ENCODE measurements around the gene ZFX.

The ZFX gene

GRCh38 chrX:24166078-24166477 is 16.5 kb downstream of the ZFX start:
- H3K36me3 ChIP-seq (ENCODE audit: control insufficient read depth, insufficient read depth, low read length): no peaks in the 10 kb centered on the region
- H3K23ac ChIP-seq (ENCODE audit: low read length): no peak overlapping the region

GRCh38 chrX:24167719-24168472 is 18.4 kb downstream of the ZFX start:
- no peak for DNase-seq
- H3K79me1 ChIP-seq (ENCODE audit: low read length): no peaks in the 10 kb centered on the region
- H2BK5ac ChIP-seq (ENCODE audit: low read length): no peak overlapping the region
- no peaks in the 10 kb centered on the region for H3K36me3 ChIP-seq (ENCODE audit: control insufficient read depth, insufficient read depth, low read length)
- H4K5ac ChIP-seq (ENCODE audit: low read length): no peak overlapping the region
- no peak overlapping the region for H3K27ac ChIP-seq (ENCODE audit: low read depth, low read length)
- no peaks in the 10 kb centered on the region for H3K4me1 ChIP-seq (ENCODE audit: control insufficient read depth, low read depth, low read length)
- no peak overlapping the region for H2BK15ac ChIP-seq (replicated peaks; ENCODE audit: low read depth)
- H3K56ac ChIP-seq (ENCODE audit: low read length): no peak overlapping the region
- H3K27me3 ChIP-seq (ENCODE audit: insufficient read depth, low read length, poor library complexity): no peaks in the 10 kb centered on the region
- no peak overlapping the region for H2AK5ac ChIP-seq (ENCODE audit: low read length)
- no peak overlapping the region for H3K18ac ChIP-seq (ENCODE audit: low read length)
- no peak overlapping the region for H3K4me2 ChIP-seq (ENCODE audit: low read length)
- peaks cover 32% of the 10 kb centered on the region for H3K79me2 ChIP-seq (ENCODE audit: control insufficient read depth, insufficient read depth, low read length)
- no peak overlapping the region for H3K4ac ChIP-seq (ENCODE audit: low read depth, low read length)
- H3K23ac ChIP-seq (ENCODE audit: low read length): no peak overlapping the region
- H3K4me3 ChIP-seq (ENCODE audit: low read length): no peak overlapping the region
- H2BK120ac ChIP-seq (ENCODE audit: low read depth, low read length): no peak overlapping the region
- no peak overlapping the region for H4K8ac ChIP-seq (ENCODE audit: low read depth, low read length)
- H3K9ac ChIP-seq (ENCODE audit: low read length): no peak overlapping the region

More at GRCh38 chrX:24166078-24166477, 16.5 kb downstream of the ZFX start:
- Histone ChIP-seq H3K56ac (ENCODE audit: low read length) (no peak overlapping the region), H3K9ac (ENCODE audit: low read length) (no peak overlapping the region), H2BK15ac (replicated peaks; ENCODE audit: low read depth) (no peak overlapping the region), H3K79me2 (ENCODE audit: control insufficient read depth, insufficient read depth, low read length) (peaks cover 33% of the 10 kb centered on the region), H4K8ac (ENCODE audit: low read depth, low read length) (no peak overlapping the region), H3K79me1 (ENCODE audit: low read length) (no peaks in the 10 kb centered on the region), H2BK5ac (ENCODE audit: low read length) (no peak overlapping the region), H2BK120ac (ENCODE audit: low read depth, low read length) (no peak overlapping the region), H3K4me3 (ENCODE audit: low read length) (no peak overlapping the region), H2AK5ac (ENCODE audit: low read length) (no peak overlapping the region), H3K4ac (ENCODE audit: low read depth, low read length) (no peak overlapping the region), H3K4me2 (ENCODE audit: low read length) (no peak overlapping the region), H3K18ac (ENCODE audit: low read length) (no peak overlapping the region), H3K27me3 (ENCODE audit: insufficient read depth, low read length, poor library complexity) (no peaks in the 10 kb centered on the region), H3K4me1 (ENCODE audit: control insufficient read depth, low read depth, low read length) (no peaks in the 10 kb centered on the region), H3K27ac (ENCODE audit: low read depth, low read length) (no peak overlapping the region), H4K5ac (ENCODE audit: low read length) (no peak overlapping the region)
- WGBS (ENCODE audit: extremely low coverage, insufficient coverage, low lambda C conversion rate): no CpG with 5 or more reads among the region's 2 CpGs
- no peak for DNase-seq

GRCh38 chrX:24168807-24169206 is 19.3 kb downstream of the ZFX start:
- Histone ChIP-seq H4K8ac (ENCODE audit: low read depth, low read length) (no peak overlapping the region), H3K36me3 (ENCODE audit: control insufficient read depth, insufficient read depth, low read length) (no peaks in the 10 kb centered on the region), H3K27me3 (ENCODE audit: insufficient read depth, low read length, poor library complexity) (no peaks in the 10 kb centered on the region), H3K4me2 (ENCODE audit: low read length) (no peak overlapping the region), H3K79me2 (ENCODE audit: control insufficient read depth, insufficient read depth, low read length) (peaks cover 30% of the 10 kb centered on the region), H3K4ac (ENCODE audit: low read depth, low read length) (no peak overlapping the region), H2BK15ac (replicated peaks; ENCODE audit: low read depth) (no peak overlapping the region), H2BK5ac (ENCODE audit: low read length) (no peak overlapping the region), H3K4me1 (ENCODE audit: control insufficient read depth, low read depth, low read length) (no peaks in the 10 kb centered on the region), H3K27ac (ENCODE audit: low read depth, low read length) (no peak overlapping the region), H3K79me1 (ENCODE audit: low read length) (no peaks in the 10 kb centered on the region), H3K9ac (ENCODE audit: low read length) (no peak overlapping the region), H3K18ac (ENCODE audit: low read length) (no peak overlapping the region), H4K5ac (ENCODE audit: low read length) (no peak overlapping the region), H3K23ac (ENCODE audit: low read length) (no peak overlapping the region), H3K56ac (ENCODE audit: low read length) (no peak overlapping the region), H3K4me3 (ENCODE audit: low read length) (no peak overlapping the region), H2BK120ac (ENCODE audit: low read depth, low read length) (no peak overlapping the region), H2AK5ac (ENCODE audit: low read length) (no peak overlapping the region)
- no CpG with 5 or more reads among the region's 5 CpGs for WGBS (ENCODE audit: extremely low coverage, insufficient coverage, low lambda C conversion rate)
- no peak for DNase-seq

- H2BK15ac ChIP-seq (replicated peaks; ENCODE audit: low read depth): no peak overlapping the region
- no peak overlapping the region for H4K8ac ChIP-seq (ENCODE audit: low read depth, low read length)
- no peak overlapping the region for H2AK5ac ChIP-seq (ENCODE audit: low read length)
- H3K18ac ChIP-seq (ENCODE audit: low read length): no peak overlapping the region
- no peaks in the 10 kb centered on the region for H3K27me3 ChIP-seq (ENCODE audit: insufficient read depth, low read length, poor library complexity)
- H2BK5ac ChIP-seq (ENCODE audit: low read length): no peak overlapping the region
- H2BK120ac ChIP-seq (ENCODE audit: low read depth, low read length): no peak overlapping the region
- no peak overlapping the region for H3K27ac ChIP-seq (ENCODE audit: low read depth, low read length)
- no peak overlapping the region for H3K56ac ChIP-seq (ENCODE audit: low read length)
- no peak overlapping the region for H3K4ac ChIP-seq (ENCODE audit: low read depth, low read length)
- H3K9ac ChIP-seq (ENCODE audit: low read length): no peak overlapping the region
- H3K4me3 ChIP-seq (ENCODE audit: low read length): no peak overlapping the region
- no peaks in the 10 kb centered on the region for H3K79me1 ChIP-seq (ENCODE audit: low read length)
- no peak overlapping the region for H3K23ac ChIP-seq (ENCODE audit: low read length)
- peaks cover 27% of the 10 kb centered on the region for H3K79me2 ChIP-seq (ENCODE audit: control insufficient read depth, insufficient read depth, low read length)
- no peaks in the 10 kb centered on the region for H3K36me3 ChIP-seq (ENCODE audit: control insufficient read depth, insufficient read depth, low read length)
- no peaks in the 10 kb centered on the region for H3K4me1 ChIP-seq (ENCODE audit: control insufficient read depth, low read depth, low read length)
- WGBS (ENCODE audit: extremely low coverage, insufficient coverage, low lambda C conversion rate): no CpG with 5 or more reads among the region's 3 CpGs
- no peak for DNase-seq
- H4K5ac ChIP-seq (ENCODE audit: low read length): no peak overlapping the region
- no peak overlapping the region for H3K4me2 ChIP-seq (ENCODE audit: low read length)
Observed at GRCh38 chrX:24169211-24169610, 19.7 kb downstream of the ZFX start.

DNA sequence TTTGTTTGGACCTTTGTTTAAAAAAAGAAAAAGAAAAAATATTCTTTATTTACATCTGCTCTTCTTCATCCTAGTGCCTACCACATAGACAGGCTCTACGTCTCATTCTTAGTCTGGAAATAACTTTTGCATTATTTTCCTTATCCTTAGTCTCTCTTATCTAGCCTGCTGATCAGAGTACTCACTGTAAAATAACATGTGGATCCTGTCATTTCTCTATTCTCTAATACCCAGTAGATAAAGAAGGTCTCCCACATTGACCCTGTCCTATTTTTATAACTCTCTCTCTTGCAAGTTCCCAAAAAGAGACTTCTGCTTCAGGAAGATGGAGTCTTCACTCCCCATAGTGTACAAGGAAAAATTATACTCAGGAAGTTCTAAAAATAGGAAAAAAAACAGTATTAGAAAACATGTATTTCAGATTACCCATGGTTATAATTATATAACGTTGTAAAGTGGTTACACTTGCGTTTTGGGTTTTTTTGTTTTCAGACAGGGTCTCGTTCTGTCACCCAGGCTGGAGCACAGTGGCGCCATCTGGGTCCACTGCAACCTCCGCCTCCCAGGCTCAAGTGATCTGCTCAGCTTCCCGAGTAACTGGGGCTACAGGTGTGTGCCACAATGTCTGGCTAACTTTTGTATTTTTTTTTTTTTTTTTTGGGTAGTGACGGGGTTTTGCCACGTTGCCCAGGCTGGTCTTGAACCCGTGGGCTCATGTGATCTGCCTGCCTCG is 23.8 kb downstream of the ZFX start:
- H3K23ac ChIP-seq (ENCODE audit: low read length): no peak overlapping the region
- no peaks in the 10 kb centered on the region for H3K36me3 ChIP-seq (ENCODE audit: control insufficient read depth, insufficient read depth, low read length)
- H3K4me1 ChIP-seq (ENCODE audit: control insufficient read depth, low read depth, low read length): no peaks in the 10 kb centered on the region
- no peaks in the 10 kb centered on the region for H3K27me3 ChIP-seq (ENCODE audit: insufficient read depth, low read length, poor library complexity)
- no CpG with 5 or more reads among the region's 11 CpGs for WGBS (ENCODE audit: extremely low coverage, insufficient coverage, low lambda C conversion rate)
- H3K79me2 ChIP-seq (ENCODE audit: control insufficient read depth, insufficient read depth, low read length): peaks cover 18% of the 10 kb centered on the region
- H3K18ac ChIP-seq (ENCODE audit: low read length): no peak overlapping the region
- no peak overlapping the region for H2BK5ac ChIP-seq (ENCODE audit: low read length)
- no peak overlapping the region for H4K5ac ChIP-seq (ENCODE audit: low read length)
- no peak for DNase-seq
- no peak overlapping the region for H3K9ac ChIP-seq (ENCODE audit: low read length)
- H3K4ac ChIP-seq (ENCODE audit: low read depth, low read length): no peak overlapping the region
- no peak overlapping the region for H3K27ac ChIP-seq (ENCODE audit: low read depth, low read length)
- H2BK15ac ChIP-seq (replicated peaks; ENCODE audit: low read depth): no peak overlapping the region
- H3K4me3 ChIP-seq (ENCODE audit: low read length): no peak overlapping the region
- H4K8ac ChIP-seq (ENCODE audit: low read depth, low read length): no peak overlapping the region
- no peak overlapping the region for H2BK120ac ChIP-seq (ENCODE audit: low read depth, low read length)
- H3K56ac ChIP-seq (ENCODE audit: low read length): no peak overlapping the region
- no peak overlapping the region for H2AK5ac ChIP-seq (ENCODE audit: low read length)
- no peaks in the 10 kb centered on the region for H3K79me1 ChIP-seq (ENCODE audit: low read length)
- H3K4me2 ChIP-seq (ENCODE audit: low read length): no peak overlapping the region
